ENCODE measurements around the gene PDX1. TPM values are rescaled to one million over a fixed set of nuclear protein-coding genes. Genes with fewer than 3 reads are reported as not detected.
A peak's percentile ranks its signal among the peaks of the same experiment; 100 is the strongest.

PDX1 gene
- total RNA-seq, 1 experiment from 2014 or later = not detected

DNA sequence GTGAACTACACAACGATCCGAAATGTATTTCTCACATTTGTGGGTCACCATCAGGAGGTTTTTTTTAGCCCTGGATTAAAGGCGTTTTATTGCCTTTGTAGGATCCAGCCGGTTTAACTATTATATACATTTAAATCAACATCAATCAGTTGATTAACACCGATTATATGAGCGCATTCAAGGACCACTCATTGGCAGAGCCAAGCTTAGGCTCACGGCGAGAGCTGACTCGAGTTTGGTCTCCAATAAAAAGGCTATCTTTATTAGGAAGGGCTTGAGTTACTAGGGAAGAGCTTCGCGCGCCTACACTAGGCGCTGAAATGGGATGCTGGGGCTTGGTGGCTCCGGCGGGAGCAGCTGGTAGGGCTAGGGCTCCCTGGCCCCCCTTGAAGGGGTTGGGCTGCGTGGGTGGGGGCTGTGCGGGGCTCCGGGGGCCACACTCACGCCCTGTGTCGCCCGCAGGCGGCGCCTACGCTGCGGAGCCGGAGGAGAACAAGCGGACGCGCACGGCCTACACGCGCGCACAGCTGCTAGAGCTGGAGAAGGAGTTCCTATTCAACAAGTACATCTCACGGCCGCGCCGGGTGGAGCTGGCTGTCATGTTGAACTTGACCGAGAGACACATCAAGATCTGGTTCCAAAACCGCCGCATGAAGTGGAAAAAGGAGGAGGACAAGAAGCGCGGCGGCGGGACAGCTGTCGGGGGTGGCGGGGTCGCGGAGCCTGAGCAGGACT lies 4.2 kb downstream of the PDX1 start:
- POLR2A ChIA-PET = interaction anchor here (0.5 to 1.0 kb wide), 2 partner anchors 33 to 98 kb away, joined by 3 read pairs; no protein-coding TSS in a partner anchor

DNA sequence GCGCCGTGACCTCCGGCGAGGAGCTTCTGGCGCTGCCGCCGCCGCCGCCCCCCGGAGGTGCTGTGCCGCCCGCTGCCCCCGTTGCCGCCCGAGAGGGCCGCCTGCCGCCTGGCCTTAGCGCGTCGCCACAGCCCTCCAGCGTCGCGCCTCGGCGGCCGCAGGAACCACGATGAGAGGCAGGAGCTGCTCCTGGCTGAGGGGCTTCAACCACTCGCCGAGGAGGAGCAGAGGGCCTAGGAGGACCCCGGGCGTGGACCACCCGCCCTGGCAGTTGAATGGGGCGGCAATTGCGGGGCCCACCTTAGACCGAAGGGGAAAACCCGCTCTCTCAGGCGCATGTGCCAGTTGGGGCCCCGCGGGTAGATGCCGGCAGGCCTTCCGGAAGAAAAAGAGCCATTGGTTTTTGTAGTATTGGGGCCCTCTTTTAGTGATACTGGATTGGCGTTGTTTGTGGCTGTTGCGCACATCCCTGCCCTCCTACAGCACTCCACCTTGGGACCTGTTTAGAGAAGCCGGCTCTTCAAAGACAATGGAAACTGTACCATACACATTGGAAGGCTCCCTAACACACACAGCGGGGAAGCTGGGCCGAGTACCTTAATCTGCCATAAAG lies 4.8 kb downstream of the PDX1 start:
- POLR2A ChIA-PET = interaction anchor here (1.0 kb wide), 1 partner anchor 98 kb away, joined by 3 read pairs; no protein-coding TSS in a partner anchor
- Mint-ChIP-seq H3K4me1 (peaks cover 59% of the 10 kb centered on the region), H3K9me3 (no peaks in the 10 kb centered on the region), H3K36me3 (peaks cover 6% of the 10 kb centered on the region; the same call in 1 of the 2 replicates), H3K4me3 (no peak overlapping the region), H3K27me3 (ENCODE audit: low read depth) (peaks cover 99% of the 10 kb centered on the region), H3K27ac (no peak overlapping the region)
- CTCF ChIA-PET = interaction anchor here (1.3 to 1.7 kb wide), 3 partner anchors 29 to 98 kb away, joined by 9 to 26 read pairs (median 10); no protein-coding TSS in a partner anchor
- peak; percentile 30 for DNase-seq (ENCODE audit: low spot score)
- ATAC-seq = no peak
- TF ChIP-seq KAT7 (CRISPR knock-in tag; IDR thresholded peaks at IDR 0.05; ENCODE audit: borderline replicate concordance) = no peak
- no peak for TF ChIP-seq CREM (CRISPR knock-in tag; IDR thresholded peaks at IDR 0.05)
- TF ChIP-seq, protein P1, sequence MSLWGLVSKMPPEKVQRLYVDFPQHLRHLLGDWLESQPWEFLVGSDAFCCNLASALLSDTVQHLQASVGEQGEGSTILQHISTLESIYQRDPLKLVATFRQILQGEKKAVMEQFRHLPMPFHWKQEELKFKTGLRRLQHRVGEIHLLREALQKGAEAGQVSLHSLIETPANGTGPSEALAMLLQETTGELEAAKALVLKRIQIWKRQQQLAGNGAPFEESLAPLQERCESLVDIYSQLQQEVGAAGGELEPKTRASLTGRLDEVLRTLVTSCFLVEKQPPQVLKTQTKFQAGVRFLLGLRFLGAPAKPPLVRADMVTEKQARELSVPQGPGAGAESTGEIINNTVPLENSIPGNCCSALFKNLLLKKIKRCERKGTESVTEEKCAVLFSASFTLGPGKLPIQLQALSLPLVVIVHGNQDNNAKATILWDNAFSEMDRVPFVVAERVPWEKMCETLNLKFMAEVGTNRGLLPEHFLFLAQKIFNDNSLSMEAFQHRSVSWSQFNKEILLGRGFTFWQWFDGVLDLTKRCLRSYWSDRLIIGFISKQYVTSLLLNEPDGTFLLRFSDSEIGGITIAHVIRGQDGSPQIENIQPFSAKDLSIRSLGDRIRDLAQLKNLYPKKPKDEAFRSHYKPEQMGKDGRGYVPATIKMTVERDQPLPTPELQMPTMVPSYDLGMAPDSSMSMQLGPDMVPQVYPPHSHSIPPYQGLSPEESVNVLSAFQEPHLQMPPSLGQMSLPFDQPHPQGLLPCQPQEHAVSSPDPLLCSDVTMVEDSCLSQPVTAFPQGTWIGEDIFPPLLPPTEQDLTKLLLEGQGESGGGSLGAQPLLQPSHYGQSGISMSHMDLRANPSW (CRISPR knock-in tag; conservative IDR thresholded peaks at IDR 0.05; ENCODE audit: low read depth) = no peak
- TF ChIP-seq, protein P2, sequence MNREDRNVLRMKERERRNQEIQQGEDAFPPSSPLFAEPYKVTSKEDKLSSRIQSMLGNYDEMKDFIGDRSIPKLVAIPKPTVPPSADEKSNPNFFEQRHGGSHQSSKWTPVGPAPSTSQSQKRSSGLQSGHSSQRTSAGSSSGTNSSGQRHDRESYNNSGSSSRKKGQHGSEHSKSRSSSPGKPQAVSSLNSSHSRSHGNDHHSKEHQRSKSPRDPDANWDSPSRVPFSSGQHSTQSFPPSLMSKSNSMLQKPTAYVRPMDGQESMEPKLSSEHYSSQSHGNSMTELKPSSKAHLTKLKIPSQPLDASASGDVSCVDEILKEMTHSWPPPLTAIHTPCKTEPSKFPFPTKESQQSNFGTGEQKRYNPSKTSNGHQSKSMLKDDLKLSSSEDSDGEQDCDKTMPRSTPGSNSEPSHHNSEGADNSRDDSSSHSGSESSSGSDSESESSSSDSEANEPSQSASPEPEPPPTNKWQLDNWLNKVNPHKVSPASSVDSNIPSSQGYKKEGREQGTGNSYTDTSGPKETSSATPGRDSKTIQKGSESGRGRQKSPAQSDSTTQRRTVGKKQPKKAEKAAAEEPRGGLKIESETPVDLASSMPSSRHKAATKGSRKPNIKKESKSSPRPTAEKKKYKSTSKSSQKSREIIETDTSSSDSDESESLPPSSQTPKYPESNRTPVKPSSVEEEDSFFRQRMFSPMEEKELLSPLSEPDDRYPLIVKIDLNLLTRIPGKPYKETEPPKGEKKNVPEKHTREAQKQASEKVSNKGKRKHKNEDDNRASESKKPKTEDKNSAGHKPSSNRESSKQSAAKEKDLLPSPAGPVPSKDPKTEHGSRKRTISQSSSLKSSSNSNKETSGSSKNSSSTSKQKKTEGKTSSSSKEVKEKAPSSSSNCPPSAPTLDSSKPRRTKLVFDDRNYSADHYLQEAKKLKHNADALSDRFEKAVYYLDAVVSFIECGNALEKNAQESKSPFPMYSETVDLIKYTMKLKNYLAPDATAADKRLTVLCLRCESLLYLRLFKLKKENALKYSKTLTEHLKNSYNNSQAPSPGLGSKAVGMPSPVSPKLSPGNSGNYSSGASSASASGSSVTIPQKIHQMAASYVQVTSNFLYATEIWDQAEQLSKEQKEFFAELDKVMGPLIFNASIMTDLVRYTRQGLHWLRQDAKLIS (CRISPR knock-in tag; IDR thresholded peaks at IDR 0.05; ENCODE audit: borderline replicate concordance) = no peak
- TF ChIP-seq, protein P3, sequence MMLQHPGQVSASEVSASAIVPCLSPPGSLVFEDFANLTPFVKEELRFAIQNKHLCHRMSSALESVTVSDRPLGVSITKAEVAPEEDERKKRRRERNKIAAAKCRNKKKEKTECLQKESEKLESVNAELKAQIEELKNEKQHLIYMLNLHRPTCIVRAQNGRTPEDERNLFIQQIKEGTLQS (CRISPR knock-in tag; conservative IDR thresholded peaks at IDR 0.05) = no peak
- TF ChIP-seq, protein P4, sequence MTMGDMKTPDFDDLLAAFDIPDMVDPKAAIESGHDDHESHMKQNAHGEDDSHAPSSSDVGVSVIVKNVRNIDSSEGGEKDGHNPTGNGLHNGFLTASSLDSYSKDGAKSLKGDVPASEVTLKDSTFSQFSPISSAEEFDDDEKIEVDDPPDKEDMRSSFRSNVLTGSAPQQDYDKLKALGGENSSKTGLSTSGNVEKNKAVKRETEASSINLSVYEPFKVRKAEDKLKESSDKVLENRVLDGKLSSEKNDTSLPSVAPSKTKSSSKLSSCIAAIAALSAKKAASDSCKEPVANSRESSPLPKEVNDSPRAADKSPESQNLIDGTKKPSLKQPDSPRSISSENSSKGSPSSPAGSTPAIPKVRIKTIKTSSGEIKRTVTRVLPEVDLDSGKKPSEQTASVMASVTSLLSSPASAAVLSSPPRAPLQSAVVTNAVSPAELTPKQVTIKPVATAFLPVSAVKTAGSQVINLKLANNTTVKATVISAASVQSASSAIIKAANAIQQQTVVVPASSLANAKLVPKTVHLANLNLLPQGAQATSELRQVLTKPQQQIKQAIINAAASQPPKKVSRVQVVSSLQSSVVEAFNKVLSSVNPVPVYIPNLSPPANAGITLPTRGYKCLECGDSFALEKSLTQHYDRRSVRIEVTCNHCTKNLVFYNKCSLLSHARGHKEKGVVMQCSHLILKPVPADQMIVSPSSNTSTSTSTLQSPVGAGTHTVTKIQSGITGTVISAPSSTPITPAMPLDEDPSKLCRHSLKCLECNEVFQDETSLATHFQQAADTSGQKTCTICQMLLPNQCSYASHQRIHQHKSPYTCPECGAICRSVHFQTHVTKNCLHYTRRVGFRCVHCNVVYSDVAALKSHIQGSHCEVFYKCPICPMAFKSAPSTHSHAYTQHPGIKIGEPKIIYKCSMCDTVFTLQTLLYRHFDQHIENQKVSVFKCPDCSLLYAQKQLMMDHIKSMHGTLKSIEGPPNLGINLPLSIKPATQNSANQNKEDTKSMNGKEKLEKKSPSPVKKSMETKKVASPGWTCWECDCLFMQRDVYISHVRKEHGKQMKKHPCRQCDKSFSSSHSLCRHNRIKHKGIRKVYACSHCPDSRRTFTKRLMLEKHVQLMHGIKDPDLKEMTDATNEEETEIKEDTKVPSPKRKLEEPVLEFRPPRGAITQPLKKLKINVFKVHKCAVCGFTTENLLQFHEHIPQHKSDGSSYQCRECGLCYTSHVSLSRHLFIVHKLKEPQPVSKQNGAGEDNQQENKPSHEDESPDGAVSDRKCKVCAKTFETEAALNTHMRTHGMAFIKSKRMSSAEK (CRISPR knock-in tag; IDR thresholded peaks at IDR 0.05; ENCODE audit: borderline replicate concordance) = no peak
- TF ChIP-seq, protein P5, sequence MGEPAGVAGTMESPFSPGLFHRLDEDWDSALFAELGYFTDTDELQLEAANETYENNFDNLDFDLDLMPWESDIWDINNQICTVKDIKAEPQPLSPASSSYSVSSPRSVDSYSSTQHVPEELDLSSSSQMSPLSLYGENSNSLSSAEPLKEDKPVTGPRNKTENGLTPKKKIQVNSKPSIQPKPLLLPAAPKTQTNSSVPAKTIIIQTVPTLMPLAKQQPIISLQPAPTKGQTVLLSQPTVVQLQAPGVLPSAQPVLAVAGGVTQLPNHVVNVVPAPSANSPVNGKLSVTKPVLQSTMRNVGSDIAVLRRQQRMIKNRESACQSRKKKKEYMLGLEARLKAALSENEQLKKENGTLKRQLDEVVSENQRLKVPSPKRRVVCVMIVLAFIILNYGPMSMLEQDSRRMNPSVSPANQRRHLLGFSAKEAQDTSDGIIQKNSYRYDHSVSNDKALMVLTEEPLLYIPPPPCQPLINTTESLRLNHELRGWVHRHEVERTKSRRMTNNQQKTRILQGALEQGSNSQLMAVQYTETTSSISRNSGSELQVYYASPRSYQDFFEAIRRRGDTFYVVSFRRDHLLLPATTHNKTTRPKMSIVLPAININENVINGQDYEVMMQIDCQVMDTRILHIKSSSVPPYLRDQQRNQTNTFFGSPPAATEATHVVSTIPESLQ (CRISPR knock-in tag; IDR thresholded peaks at IDR 0.05) = no peak
- no peak for TF ChIP-seq GTF2I (CRISPR knock-in tag; conservative IDR thresholded peaks at IDR 0.05)
- TF ChIP-seq MXD4 (CRISPR knock-in tag; IDR thresholded peaks at IDR 0.05; ENCODE audit: borderline replicate concordance) = no peak
- no peak for TF ChIP-seq HMGA2 (CRISPR knock-in tag; IDR thresholded peaks at IDR 0.05)
- TF ChIP-seq TP53 (CRISPR knock-in tag; IDR thresholded peaks at IDR 0.05) = no peak
- no peak for TF ChIP-seq CREB1 (CRISPR knock-in tag; IDR thresholded peaks at IDR 0.05)
- no peak for TF ChIP-seq ZNF138 (CRISPR knock-in tag; conservative IDR thresholded peaks at IDR 0.05)
- TF ChIP-seq, protein P6, sequence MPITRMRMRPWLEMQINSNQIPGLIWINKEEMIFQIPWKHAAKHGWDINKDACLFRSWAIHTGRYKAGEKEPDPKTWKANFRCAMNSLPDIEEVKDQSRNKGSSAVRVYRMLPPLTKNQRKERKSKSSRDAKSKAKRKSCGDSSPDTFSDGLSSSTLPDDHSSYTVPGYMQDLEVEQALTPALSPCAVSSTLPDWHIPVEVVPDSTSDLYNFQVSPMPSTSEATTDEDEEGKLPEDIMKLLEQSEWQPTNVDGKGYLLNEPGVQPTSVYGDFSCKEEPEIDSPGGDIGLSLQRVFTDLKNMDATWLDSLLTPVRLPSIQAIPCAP (CRISPR knock-in tag; IDR thresholded peaks at IDR 0.05) = no peak
- no peak for TF ChIP-seq ATF1 (CRISPR knock-in tag; IDR thresholded peaks at IDR 0.05)
- TF ChIP-seq ESRRA (CRISPR knock-in tag; IDR thresholded peaks at IDR 0.05; ENCODE audit: borderline replicate concordance) = no peak

More for the DNA sequence above, 4.2 kb downstream of the PDX1 start:
- peaks cover 6% of the 10 kb centered on the region; the same call in 1 of the 2 replicates for H3K36me3 Mint-ChIP-seq
- CTCF ChIA-PET = interaction anchor here (0.8 to 1.7 kb wide), 4 partner anchors 30 to 97 kb away, joined by 3 to 26 read pairs (median 10); no protein-coding TSS in a partner anchor
- peak overlapping the region; percentile 42; the same call in 1 of the 2 replicates for H3K4me3 Mint-ChIP-seq
- peaks cover 53% of the 10 kb centered on the region for H3K4me1 Mint-ChIP-seq
- H3K27ac Mint-ChIP-seq = no peak overlapping the region
- DNase-seq (ENCODE audit: low spot score) (peak; percentile 50), ATAC-seq (no peak)
- no peaks in the 10 kb centered on the region for H3K9me3 Mint-ChIP-seq
- TF ChIP-seq CREB1 (CRISPR knock-in tag; IDR thresholded peaks at IDR 0.05) (no peak), ZNF671 (CRISPR knock-in tag; IDR thresholded peaks at IDR 0.05) (no peak), NR3C1 (CRISPR knock-in tag; conservative IDR thresholded peaks at IDR 0.05; ENCODE audit: low read depth) (no peak)
- TF ChIP-seq, protein P3 (CRISPR knock-in tag; conservative IDR thresholded peaks at IDR 0.05) = no peak
- peaks cover 99% of the 10 kb centered on the region for H3K27me3 Mint-ChIP-seq (ENCODE audit: low read depth)

Measured in WTC11 (cell line).